ENCODE results near the gene LRRC56.

The LRRC56 gene

GRCh38 chr11:598005-598680, 60.8 kb downstream of the LRRC56 start:
- no peak for DNase-seq (ENCODE audit: low read depth)

- no peak for DNase-seq (ENCODE audit: low read depth)
Measured at GRCh38 chr11:601573-602245, 64.4 kb downstream of the LRRC56 start.

- DNase-seq (ENCODE audit: low read depth), result no peak
Measured at GRCh38 chr11:603154-603553, 65.8 kb downstream of the LRRC56 start.
